Smooth muscle cell (in vitro differentiated cells): ENCODE results near the gene MCC. TPM values are rescaled to one million over a fixed set of nuclear protein-coding genes. Genes with fewer than 3 reads are reported as not detected.

Experiments
- DNase-seq: peaks from one replicate; lab custom pipeline; 2025; ENCODE audit not compliant: unreplicated experiment; lab: John Stamatoyannopoulos, UW
- H2AFZ ChIP-seq: fragments of 200-600 bp; sonication (generic); 2 replicates; pipeline ENCODE4 v1.6.0; 2016; ENCODE audit warnings: antibody characterized with exemption, low read depth, mild to moderate bottlenecking
- H3F3A ChIP-seq: fragments of 200-600 bp; sonication (generic); 2 replicates; pipeline ENCODE4 v1.6.0; 2017; ENCODE audit warnings: antibody characterized with exemption, low read depth
- H3K27ac ChIP-seq: fragments of 200-600 bp; sonication (generic); 2 replicates; pipeline ENCODE4 v1.5.1; 2016; ENCODE audit warnings: low read depth, mild to moderate bottlenecking
- H3K27me3 ChIP-seq: fragments of 200-600 bp; sonication (generic); 2 replicates; pipeline ENCODE4 v1.6.1; 2016; ENCODE audit warnings: low read depth, mild to moderate bottlenecking
- H3K36me3 ChIP-seq: fragments of 200-600 bp; sonication (generic); 2 replicates; pipeline ENCODE4 v1.5.1; 2016; ENCODE audit warnings: low read depth
- H3K4me1 ChIP-seq: fragments of 200-600 bp; sonication (generic); 2 replicates; pipeline ENCODE4 v1.5.1; 2016; ENCODE audit warnings: low read depth
- H3K4me2 ChIP-seq: fragments of 200-600 bp; sonication (generic); 2 replicates; pipeline ENCODE4 v1.6.0; 2016; ENCODE audit warnings: mild to moderate bottlenecking
- H3K4me3 ChIP-seq: fragments of 200-600 bp; sonication (generic); 2 replicates; pipeline ENCODE4 v1.5.1; 2016; ENCODE audit warnings: mild to moderate bottlenecking
- H3K79me2 ChIP-seq: fragments of 200-600 bp; sonication (generic); 2 replicates; pipeline ENCODE4 v1.6.0; 2016; ENCODE audit warnings: low read depth, mild to moderate bottlenecking
- H3K9ac ChIP-seq: fragments of 200-600 bp; sonication (generic); 2 replicates; pipeline ENCODE4 v1.6.0; 2016; ENCODE audit warnings: low read depth
- H3K9me3 ChIP-seq: fragments of 200-600 bp; sonication (generic); replicated peaks from 2 replicates; pipeline ENCODE4 v1.5.1; 2016; ENCODE audit warnings: low read depth
- H4K20me1 ChIP-seq: fragments of 200-600 bp; sonication (generic); 2 replicates; pipeline ENCODE4 v1.6.0; 2016; ENCODE audit warnings: low read depth
- WGBS: methylation state at CpG from one replicate; pipeline ENCODE4 v1.1.7; 2016; ENCODE audit warnings: low lambda C conversion rate; 5-methylcytosine and 5-hydroxymethylcytosine counted together
- polyA plus RNA-seq: library from polyadenylated mRNA; unstranded; fragments of >200 nt; fragmentation: Nextera tagmentation; extraction: Ambion mirVana; gene quantifications from 2 replicates; pipeline ENCODE4 v1.2.1, GENCODE V29; 2016
- total RNA-seq: library from RNA; depleted of rRNA; stranded (reverse); fragments of >200 nt; gene quantifications from 2 replicates; pipeline ENCODE4 v1.2.3, GENCODE V29; 2014
- TF ChIP-seq, protein P1 (sequence below): fragments of 200-600 bp; sonication (generic); IDR thresholded peaks from 2 replicates; pipeline ENCODE4 v1.5.1; 2017; ENCODE audit warnings: borderline replicate concordance, mild to moderate bottlenecking, antibody characterized with exemption; ENCODE audit not compliant: insufficient read depth, poor library complexity, severe bottlenecking

MCC gene
- total and polyA plus RNA-seq, 2 experiments from 2014 or later = 5.8 to 19.2 TPM

DNA sequence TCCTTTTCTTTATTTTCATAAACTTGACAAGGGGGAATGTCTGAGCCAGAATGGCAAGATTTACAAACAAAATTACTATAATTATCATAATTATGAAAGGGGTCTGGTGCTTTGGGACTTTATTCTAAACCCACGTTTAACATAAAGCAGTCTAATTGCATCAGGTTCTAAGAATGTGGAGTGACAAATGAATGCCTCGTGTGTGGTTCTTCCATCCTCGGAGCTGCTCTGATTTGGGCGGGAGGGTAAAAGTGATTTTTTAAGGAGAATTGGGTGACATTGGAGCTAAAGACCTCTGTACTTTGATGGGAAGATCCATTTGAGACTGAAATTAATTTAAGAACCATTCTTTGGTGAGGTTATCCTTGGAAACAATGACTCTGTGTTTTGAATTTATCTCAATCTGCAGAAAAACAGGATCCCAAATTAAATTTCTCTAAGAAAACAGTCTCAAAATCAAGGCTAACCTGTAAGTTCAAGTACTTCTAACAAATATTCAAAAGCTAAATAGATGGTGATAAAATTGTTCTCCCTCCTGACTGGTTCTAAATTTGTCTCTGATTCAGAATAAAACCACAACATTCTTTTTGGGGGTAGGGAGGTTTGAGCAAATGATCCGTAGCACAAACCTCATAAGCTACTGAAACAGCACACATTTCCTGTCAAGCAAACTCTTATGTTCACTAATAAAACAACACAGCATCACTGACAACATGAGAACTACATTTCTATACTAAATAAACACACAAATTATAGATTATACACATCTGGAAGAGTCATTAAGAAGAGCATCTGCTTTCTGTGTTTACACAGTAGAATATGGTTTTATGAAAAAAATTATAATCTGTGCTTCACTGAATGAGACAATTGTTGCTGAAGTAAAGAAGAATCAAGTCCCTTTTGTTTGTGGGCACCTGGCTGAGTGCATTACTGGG lies 426.1 kb downstream of the MCC start:
- DNase-seq = no peak
- Histone ChIP-seq H3K79me2 (no peaks in the 10 kb centered on the region), H3K36me3 (no peaks in the 10 kb centered on the region), H3K9ac (peak overlapping the region; percentile 23), H3K27ac (peak overlapping the region; percentile 68), H2AFZ (no peak overlapping the region), H3K9me3 (no peaks in the 10 kb centered on the region), H3K27me3 (no peaks in the 10 kb centered on the region), H3F3A (no peaks in the 10 kb centered on the region), H3K4me3 (no peak overlapping the region), H3K4me1 (peaks cover 11% of the 10 kb centered on the region), H3K4me2 (peak overlapping the region; percentile 58), H4K20me1 (no peaks in the 10 kb centered on the region)
- WGBS = 23% methylated on average over 5 of the region's 5 CpGs
- TF ChIP-seq, protein P1, sequence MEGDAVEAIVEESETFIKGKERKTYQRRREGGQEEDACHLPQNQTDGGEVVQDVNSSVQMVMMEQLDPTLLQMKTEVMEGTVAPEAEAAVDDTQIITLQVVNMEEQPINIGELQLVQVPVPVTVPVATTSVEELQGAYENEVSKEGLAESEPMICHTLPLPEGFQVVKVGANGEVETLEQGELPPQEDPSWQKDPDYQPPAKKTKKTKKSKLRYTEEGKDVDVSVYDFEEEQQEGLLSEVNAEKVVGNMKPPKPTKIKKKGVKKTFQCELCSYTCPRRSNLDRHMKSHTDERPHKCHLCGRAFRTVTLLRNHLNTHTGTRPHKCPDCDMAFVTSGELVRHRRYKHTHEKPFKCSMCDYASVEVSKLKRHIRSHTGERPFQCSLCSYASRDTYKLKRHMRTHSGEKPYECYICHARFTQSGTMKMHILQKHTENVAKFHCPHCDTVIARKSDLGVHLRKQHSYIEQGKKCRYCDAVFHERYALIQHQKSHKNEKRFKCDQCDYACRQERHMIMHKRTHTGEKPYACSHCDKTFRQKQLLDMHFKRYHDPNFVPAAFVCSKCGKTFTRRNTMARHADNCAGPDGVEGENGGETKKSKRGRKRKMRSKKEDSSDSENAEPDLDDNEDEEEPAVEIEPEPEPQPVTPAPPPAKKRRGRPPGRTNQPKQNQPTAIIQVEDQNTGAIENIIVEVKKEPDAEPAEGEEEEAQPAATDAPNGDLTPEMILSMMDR = no peak

DNA sequence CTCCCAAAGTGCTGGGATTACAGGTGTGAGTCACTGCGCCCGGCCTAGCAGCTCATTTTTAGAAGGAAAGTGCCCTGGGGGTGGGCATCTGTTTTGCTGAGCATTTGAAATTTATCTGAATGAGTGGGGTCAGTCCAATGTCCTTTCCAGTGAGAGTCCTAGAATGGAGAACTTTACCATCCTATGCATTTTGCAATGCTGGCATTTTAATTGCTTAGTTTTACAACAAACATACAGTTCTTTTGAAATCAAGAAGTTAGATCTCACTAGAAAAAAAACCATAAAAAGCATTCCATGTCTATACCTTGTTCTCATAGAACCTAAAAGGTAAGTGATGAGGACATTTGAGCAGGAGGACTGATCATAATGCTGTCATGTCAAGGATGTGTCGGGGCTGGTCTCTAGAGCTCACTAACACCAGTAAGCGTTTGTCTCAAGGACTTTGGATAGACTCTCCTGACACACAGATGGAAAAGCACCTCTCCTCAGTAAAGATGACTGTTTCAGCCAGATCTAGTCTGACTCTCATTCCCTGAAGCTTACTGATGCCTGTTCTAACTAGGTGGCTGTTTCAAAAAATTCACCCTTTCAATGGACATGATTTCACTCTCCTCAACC lies 427.7 kb downstream of the MCC start:
- Histone ChIP-seq H3K36me3 (no peaks in the 10 kb centered on the region), H3K4me3 (no peak overlapping the region), H3F3A (no peaks in the 10 kb centered on the region), H3K4me1 (peaks cover 11% of the 10 kb centered on the region), H2AFZ (no peak overlapping the region), H3K79me2 (no peaks in the 10 kb centered on the region), H3K4me2 (no peak overlapping the region), H4K20me1 (no peaks in the 10 kb centered on the region), H3K9ac (no peak overlapping the region), H3K27me3 (no peaks in the 10 kb centered on the region), H3K9me3 (no peaks in the 10 kb centered on the region), H3K27ac (no peak overlapping the region)
- DNase-seq = no peak
- TF ChIP-seq, protein P1 = no peak
- WGBS = 82% methylated on average over 4 of the region's 4 CpGs

DNA sequence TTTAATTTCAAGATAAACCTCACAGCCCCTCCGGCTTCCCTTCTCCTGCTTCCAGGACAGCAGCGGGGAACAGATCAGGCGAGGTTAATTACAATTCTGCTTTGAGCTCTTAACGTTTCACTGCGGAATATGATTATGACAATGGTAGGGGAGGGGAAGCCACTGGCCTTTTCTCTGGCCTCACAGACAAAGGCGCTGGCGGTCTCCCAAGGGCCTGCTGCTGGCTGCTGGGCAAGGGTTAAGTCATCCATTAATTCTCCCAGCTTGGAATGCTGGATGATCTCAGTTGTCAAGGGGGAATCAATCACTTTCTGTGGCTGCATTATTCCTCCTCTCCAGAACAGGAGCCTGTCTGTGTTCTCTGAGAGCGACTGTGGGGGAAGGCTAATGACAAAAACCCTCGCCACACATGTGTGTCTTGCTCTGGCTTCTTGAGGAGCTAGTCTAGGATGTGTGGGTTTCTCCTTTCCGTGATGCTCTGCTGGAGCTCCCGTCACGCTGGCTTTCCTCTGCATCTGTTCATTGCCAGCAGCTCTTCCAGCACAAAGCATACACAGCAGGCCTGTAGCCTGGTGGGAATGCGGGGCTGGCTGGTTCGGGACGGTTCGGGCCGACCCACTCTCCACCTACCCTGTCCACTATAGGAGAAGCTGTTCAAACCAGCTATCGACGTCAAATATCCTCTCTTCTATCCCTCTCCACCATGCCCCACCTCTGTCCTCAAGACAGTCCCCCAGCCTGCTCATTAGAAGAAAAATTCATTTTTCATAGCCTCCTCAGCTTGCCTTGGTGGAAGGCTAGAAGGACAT lies 428.8 kb downstream of the MCC start:
- Histone ChIP-seq H3K27me3 (no peaks in the 10 kb centered on the region), H3K4me3 (no peak overlapping the region), H3K4me2 (no peak overlapping the region), H3K4me1 (peaks cover 11% of the 10 kb centered on the region), H2AFZ (no peak overlapping the region), H3K36me3 (no peaks in the 10 kb centered on the region), H3F3A (no peaks in the 10 kb centered on the region), H3K9ac (no peak overlapping the region), H4K20me1 (no peaks in the 10 kb centered on the region), H3K27ac (peak overlapping the region; percentile 47), H3K79me2 (no peaks in the 10 kb centered on the region), H3K9me3 (no peaks in the 10 kb centered on the region)
- TF ChIP-seq, protein P1 = no peak
- DNase-seq = no peak
- 68% methylated on average over 19 of the region's 19 CpGs for WGBS
